22Rv1 (cell line): Measurements from ENCODE around the gene MSI2.

Experiments
- CTCF ChIP-seq: fragments of 450-650 bp; IDR thresholded peaks from 2 replicates; pipeline ENCODE4 v1.5.1; 2017; ENCODE audit warnings: mild to moderate bottlenecking
- ZFX ChIP-seq: fragments of 450-650 bp; IDR thresholded peaks from 2 replicates; pipeline ENCODE4 v1.6.1; 2017; ENCODE audit warnings: antibody characterized with exemption, borderline replicate concordance

GRCh38 chr17:57615836-57616757 lies 359.8 kb downstream of the MSI2 start:
- TF ChIP-seq CTCF (no peak), ZFX (no peak)
